ENCODE measurements around the gene LBX2.

Gene LBX2

GRCh38 chr2:74526649-74527230 lies 27.3 kb upstream of the LBX2 start:
- FAIRE-seq, result no peak
- no peak for DNase-seq (ENCODE audit: insufficient read length, low spot score)

- DNase-seq (ENCODE audit: insufficient read length, low spot score) (no peak), FAIRE-seq (peak; percentile 84)
Observed at GRCh38 chr2:74525717-74526648, 26.6 kb upstream of the LBX2 start, which contains the start of gene DQX1. Gene DQX1 (minus strand): TSS chr2:74526231. CDS start chr2:74525729, 502 bp downstream.

- DNase-seq (ENCODE audit: insufficient read length, low spot score), result no peak
Observed at GRCh38 chr2:74524955-74525716, 25.7 kb upstream of the LBX2 start.

GRCh38 chr2:74524005-74524404 lies 24.6 kb upstream of the LBX2 start:
- DNase-seq (ENCODE audit: insufficient read length, low spot score), result no peak
- FAIRE-seq, result no peak

More at GRCh38 chr2:74524955-74525716, 25.7 kb upstream of the LBX2 start:
- no peak for FAIRE-seq

- DNase-seq (ENCODE audit: insufficient read length, low spot score) (no peak), FAIRE-seq (no peak)
Observed at GRCh38 chr2:74522516-74522915, 23.1 kb upstream of the LBX2 start.

- FAIRE-seq, result no peak
- no peak for DNase-seq (ENCODE audit: insufficient read length, low spot score)
Observed at GRCh38 chr2:74516650-74517049, 17.2 kb upstream of the LBX2 start.

- DNase-seq (ENCODE audit: insufficient read length, low spot score) (peak; percentile 79), FAIRE-seq (no peak)
Observed at GRCh38 chr2:74515981-74516633, 16.7 kb upstream of the LBX2 start.

GRCh38 chr2:74515271-74515980 lies 16.0 kb upstream of the LBX2 start:
- no peak for DNase-seq (ENCODE audit: insufficient read length, low spot score)
- FAIRE-seq, result no peak

GRCh38 chr2:74514368-74515270 lies 15.2 kb upstream of the LBX2 start, which contains the start of gene TLX2:
Gene TLX2 (plus strand): TSS chr2:74514450. CDS start chr2:74514807, 357 bp downstream.
- FAIRE-seq (peak; percentile 14), DNase-seq (ENCODE audit: insufficient read length, low spot score) (no peak)

GRCh38 chr2:74513605-74514367 lies 14.4 kb upstream of the LBX2 start:
- DNase-seq (ENCODE audit: insufficient read length, low spot score) (no peak), FAIRE-seq (no peak)

GRCh38 chr2:74512744-74513604 lies 13.6 kb upstream of the LBX2 start:
- FAIRE-seq (no peak), DNase-seq (ENCODE audit: insufficient read length, low spot score) (no peak)

GRCh38 chr2:74511104-74511989 lies 11.9 kb upstream of the LBX2 start:
- FAIRE-seq (no peak), DNase-seq (ENCODE audit: insufficient read length, low spot score) (no peak)

GRCh38 chr2:74510272-74510671 lies 10.9 kb upstream of the LBX2 start:
- DNase-seq (ENCODE audit: insufficient read length, low spot score) (no peak), FAIRE-seq (no peak)

- DNase-seq (ENCODE audit: insufficient read length, low spot score) (no peak), FAIRE-seq (no peak)
Observed at GRCh38 chr2:74507926-74508520, 8.6 kb upstream of the LBX2 start.

GRCh38 chr2:74507145-74507925 lies 7.9 kb upstream of the LBX2 start, which contains the start of gene PCGF1:
Gene PCGF1 (minus strand): TSS chr2:74507695. CDS start chr2:74507668, 27 bp downstream.
- FAIRE-seq (peak; percentile 95), DNase-seq (ENCODE audit: insufficient read length, low spot score) (peak; percentile 93)

All from GM19239 (cell line).